Brain pericyte (primary cell): ENCODE measurements around the gene SIGLEC14.

ENCODE experiments used
- DNase-seq: peaks from one replicate; pipeline ENCODE4 v3.0.0-alpha.2; 2012; ENCODE audit warnings: low read depth, low spot score

SIGLEC14 gene

DNA sequence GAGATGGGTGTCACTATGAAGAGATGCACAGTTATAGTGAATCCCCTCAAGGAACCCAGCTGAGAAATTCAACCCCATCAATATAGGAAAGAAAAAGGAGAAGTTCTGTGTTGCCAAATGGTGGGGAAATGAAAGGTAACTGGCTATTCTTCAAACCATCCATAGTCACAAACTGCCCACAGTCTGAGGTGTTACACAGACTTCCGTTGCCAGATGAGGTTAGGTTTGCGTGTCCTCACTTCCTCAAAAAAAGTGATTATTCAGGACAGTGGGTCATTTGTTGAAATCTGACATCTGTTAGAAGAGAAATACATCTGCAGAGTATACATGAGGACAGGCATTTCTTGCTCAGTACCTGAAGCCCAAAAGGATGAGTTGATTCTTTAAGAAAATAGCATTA lies 25.4 kb downstream of the SIGLEC14 start:
- DNase-seq, result no peak

- no peak for DNase-seq
These were observed 30.6 kb downstream of the SIGLEC14 start for GRCh38 chr19:51615991-51616390.

GRCh38 chr19:51614789-51615188 lies 31.8 kb downstream of the SIGLEC14 start:
- DNase-seq, result no peak

DNA sequence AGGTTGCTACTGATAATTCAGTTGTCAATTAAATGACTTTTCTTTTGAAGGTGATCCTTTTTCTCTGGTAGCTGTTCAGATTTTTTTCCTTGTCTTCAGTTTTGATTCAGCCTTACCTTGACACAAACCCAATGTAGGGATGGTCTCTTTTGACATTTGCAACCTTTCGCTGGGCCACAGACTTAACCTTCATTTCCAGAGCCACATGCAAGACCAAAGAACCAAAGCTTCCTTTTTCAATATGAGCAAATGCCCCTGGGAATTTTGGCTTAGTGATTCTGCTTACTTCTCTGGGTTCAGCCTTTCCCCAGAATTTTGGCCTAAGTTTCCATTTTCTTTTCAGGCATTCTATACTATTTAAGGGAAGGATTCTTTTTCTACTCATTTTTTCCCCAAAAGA lies 36.0 kb downstream of the SIGLEC14 start:
- no peak for DNase-seq

DNA sequence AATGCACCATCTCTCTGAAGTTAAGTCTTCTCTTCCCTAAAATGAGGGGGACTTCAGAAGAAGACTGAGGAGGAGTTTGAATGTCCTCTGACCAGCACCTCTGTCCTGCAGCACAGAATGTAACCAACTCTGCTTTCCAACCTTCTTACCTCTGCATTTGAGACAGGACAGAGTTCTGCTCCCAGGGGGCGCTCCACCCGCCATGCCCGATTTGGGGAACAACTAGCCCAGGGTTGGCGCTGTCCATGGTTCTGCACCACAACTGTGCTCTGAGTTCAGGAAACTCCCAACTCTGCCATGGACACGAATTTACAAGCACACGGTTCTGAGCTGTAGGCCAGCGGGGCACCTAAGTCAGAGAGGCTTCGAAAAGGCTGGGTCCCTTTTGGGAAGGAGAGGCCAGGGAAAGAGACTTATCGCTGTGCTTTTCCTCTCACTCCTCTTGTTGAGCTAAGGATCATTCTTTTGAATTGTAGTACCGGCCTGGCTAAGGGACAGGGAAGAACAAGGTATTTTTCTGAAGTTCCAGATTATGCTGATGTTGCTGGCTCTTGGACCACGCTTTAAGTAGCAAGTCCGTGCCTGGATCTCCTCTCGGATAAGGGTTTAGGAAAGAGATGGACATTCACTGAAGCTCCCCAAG lies 38.6 kb downstream of the SIGLEC14 start:
- no peak for DNase-seq

- no peak for DNase-seq
These were observed 39.5 kb downstream of the SIGLEC14 start for GRCh38 chr19:51607077-51607476.

GRCh38 chr19:51602189-51602854 lies 44.3 kb downstream of the SIGLEC14 start:
- no peak for DNase-seq

DNA sequence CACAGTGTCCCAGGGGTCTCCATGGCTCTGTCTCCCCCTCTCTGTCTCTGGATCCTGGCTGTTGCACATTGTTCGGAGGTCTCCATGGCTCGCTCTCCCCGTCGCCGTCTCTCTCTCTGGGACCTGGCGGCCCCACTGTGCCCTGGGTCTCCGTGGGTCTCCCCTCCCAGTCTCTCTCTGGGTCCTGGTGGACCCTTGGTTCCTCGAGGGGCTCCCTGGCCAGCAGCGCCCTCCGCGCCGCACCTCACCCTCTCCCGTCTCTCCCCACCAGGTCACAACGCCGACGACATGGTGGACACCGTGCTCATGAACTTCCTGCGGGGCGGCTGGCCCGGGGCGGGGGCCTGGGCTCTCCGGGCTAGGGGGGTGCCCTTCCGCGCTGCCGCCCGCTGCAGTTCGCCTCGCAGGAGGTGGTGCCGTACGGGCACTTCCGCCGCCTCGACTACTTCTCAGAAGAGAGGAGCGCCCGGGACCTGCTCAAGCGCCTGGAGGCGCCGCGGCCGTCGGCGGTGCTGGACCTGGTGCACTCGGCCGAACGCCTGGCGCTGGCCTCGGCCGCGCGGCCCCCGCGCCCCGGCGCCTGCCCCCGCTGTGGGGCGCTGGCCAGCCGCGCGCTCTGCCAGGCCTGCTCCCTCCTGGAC lies 45.6 kb downstream of the SIGLEC14 start:
- no peak for DNase-seq

DNA sequence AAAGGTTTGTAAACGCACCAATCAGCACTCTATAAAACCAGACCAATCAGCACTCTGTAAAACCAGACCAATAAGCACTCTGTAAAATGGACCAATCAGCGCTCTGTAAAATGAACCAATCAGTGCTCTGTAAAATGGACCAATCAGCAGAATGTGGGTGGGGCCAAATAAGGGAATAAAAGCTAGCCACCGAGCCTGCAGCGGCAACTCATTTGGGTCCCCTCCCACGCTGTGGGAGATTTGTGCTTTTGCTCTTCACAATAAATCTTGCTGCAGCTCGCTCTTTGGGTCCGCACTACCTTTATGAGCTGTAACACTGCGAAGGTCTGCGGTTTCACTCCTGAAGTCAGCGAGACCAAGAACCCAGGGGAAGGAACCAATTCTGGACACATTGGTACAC lies 47.5 kb downstream of the SIGLEC14 start:
- DNase-seq, result no peak

GRCh38 chr19:51598159-51598915 lies 48.3 kb downstream of the SIGLEC14 start:
- DNase-seq, result no peak

DNA sequence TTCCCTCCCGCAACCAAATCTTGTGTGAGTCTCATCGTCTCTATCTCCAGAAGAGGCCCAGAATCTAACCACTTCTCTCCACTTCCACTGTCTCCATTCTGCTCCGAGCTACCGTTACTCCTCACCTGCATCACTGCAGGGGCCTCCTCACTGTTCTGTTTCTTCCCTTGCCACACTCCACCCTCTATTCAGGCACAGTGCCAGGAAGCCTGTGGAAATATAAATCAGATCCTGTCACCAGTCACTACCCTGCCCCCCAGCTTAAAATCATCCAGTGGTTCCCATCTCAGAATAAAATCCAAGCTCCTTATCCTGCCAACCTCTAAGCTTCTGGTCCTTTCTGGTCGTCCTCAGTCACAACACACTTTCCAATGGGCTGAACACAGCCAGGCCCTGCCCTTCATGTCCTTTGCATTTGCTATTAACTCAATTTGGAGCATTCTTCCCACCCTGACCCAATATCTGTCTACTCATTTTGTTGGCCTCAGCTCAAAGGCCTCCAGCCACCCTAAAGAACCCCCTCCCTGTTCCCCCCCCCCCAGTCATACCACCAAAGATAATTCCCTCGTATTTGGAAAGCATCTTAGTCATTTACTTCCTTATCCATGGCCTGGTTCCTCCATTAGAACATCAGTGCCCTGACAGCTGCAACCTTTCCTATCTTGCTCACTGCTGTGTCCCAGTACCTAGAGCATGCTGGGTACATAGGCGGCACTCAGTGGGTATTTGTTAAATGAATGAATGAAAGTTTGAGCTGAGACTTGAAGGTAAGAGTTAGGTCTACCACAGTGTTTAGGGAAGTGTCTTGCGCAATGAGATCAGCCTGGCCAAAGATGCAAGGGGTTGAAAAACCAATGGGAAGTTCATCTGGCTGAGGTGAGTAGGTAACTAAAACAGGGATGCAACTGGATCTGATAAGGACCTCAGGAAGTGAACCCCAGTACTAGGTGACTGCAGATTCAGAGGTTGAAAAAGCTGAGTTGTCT lies 51.1 kb downstream of the SIGLEC14 start:
- DNase-seq, result no peak

GRCh38 chr19:51594774-51595109 lies 51.9 kb downstream of the SIGLEC14 start:
- no peak for DNase-seq

DNA sequence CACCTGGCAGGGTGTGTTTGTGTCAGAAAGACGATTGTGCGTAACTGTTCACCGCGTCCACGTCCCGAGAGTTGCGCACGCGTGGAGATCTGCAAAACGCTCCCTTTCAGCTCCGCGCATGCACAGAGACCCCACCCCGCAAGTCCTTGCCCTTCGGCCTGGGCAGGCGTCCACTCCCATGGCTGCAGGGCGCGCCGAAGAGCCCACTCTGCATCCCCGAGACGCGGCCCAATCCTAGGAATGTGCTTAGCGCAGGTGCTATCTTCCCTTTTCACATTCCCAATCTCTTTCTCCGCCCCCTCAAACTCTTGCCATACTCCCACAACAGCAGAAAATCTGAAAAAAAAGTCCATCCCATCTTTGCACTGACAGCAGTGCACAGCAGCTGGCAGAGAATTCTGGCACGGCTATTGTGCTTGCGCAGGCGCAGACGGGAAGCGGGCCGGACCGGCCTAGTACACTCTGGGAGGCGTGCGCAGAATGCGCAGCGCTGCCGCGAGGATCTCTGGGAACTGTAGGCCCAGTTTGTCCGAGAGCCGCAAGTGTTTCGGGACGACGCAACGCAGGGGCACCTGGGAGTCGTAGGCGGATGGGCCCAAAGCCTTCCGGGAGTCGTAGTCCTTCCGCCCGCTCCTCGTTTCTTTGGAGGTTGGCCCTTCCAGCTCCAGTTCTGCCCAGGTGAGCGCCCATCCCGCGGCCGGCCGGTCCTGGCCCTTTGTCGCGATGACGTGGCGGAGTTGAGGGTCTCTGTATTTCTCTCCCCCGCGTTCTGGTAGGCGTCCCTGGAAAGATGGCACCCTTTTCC lies 52.5 kb downstream of the SIGLEC14 start:
- peak; percentile 90 for DNase-seq

- no peak for DNase-seq
These were observed 53.3 kb downstream of the SIGLEC14 start for GRCh38 chr19:51593138-51593890.
